Measurements from ENCODE around the gene SPEF1.

SPEF1 gene

GRCh38 chr20:3778976-3779375 is 2.3 kb downstream of the SPEF1 start:
- DNase-seq (ENCODE audit: low spot score) = no peak
- no peak for TF ChIP-seq CTCF (IDR thresholded peaks at IDR 0.05; ENCODE audit: extremely low read depth, missing control alignments)

GRCh38 chr20:3777716-3778629 is 3.3 kb downstream of the SPEF1 start:
- no peak for TF ChIP-seq CTCF (IDR thresholded peaks at IDR 0.05; ENCODE audit: extremely low read depth, missing control alignments)
- peak; percentile 69 for DNase-seq (ENCODE audit: low spot score)

- no peak for TF ChIP-seq CTCF (IDR thresholded peaks at IDR 0.05; ENCODE audit: extremely low read depth, missing control alignments)
- DNase-seq (ENCODE audit: low spot score) = no peak
Observed at GRCh38 chr20:3777381-3777715, 3.9 kb downstream of the SPEF1 start.

GRCh38 chr20:3775457-3776108 is 5.7 kb downstream of the SPEF1 start:
- no peak for TF ChIP-seq CTCF (IDR thresholded peaks at IDR 0.05; ENCODE audit: extremely low read depth, missing control alignments)
- no peak for DNase-seq (ENCODE audit: low spot score)

GRCh38 chr20:3771552-3772058 is 9.6 kb downstream of the SPEF1 start:
- no peak for DNase-seq (ENCODE audit: low spot score)
- TF ChIP-seq CTCF (IDR thresholded peaks at IDR 0.05; ENCODE audit: extremely low read depth, missing control alignments) = no peak

- TF ChIP-seq CTCF (IDR thresholded peaks at IDR 0.05; ENCODE audit: extremely low read depth, missing control alignments) = peak; percentile 71
- peak; percentile 83 for DNase-seq (ENCODE audit: low spot score)
Observed at GRCh38 chr20:3768342-3769130, 12.7 kb downstream of the SPEF1 start.

Data from GM20000 (cell line).